Central memory CD8-positive, alpha-beta T cell (primary cell): Measurements from ENCODE around the gene OTOF.

Source experiments
- ATAC-seq: fragments of 150-1000 bp; cut with Tn5 transposase; replicated peaks from 2 replicates; pipeline ENCODE4 v1.10.0; 2022; ENCODE audit warnings: mild to moderate bottlenecking, moderate FRiP score, moderate number of reproducible peaks; ENCODE audit not compliant: poor library complexity, severe bottlenecking; ENCODE audit errors: extremely low read depth
- DNase-seq, 2 donors: peaks; one replicate each; pipeline ENCODE4 v3.0.0; 2021; ENCODE audit warnings: low spot score in 2 of 2
- H3K27ac Mint-ChIP-seq: one replicate; pipeline ENCODE4 v1.8.0; 2022; ENCODE audit warnings: low read depth, mild to moderate bottlenecking, moderate library complexity, mixed read lengths
- H3K27me3 Mint-ChIP-seq: one replicate; pipeline ENCODE4 v1.8.0; 2022; ENCODE audit warnings: mixed read lengths
- H3K36me3 Mint-ChIP-seq: one replicate; pipeline ENCODE4 v1.8.0; 2022; ENCODE audit warnings: mild to moderate bottlenecking, moderate library complexity, mixed read lengths; ENCODE audit not compliant: insufficient read depth
- H3K4me1 Mint-ChIP-seq: one replicate; pipeline ENCODE4 v1.8.0; 2022; ENCODE audit warnings: mixed read lengths
- H3K4me3 Mint-ChIP-seq: one replicate; pipeline ENCODE4 v1.8.0; 2022; ENCODE audit warnings: mild to moderate bottlenecking, moderate library complexity, mixed read lengths
- H3K9me3 Mint-ChIP-seq: one replicate; pipeline ENCODE4 v1.8.0; 2022; ENCODE audit warnings: mixed read lengths

OTOF gene

DNA sequence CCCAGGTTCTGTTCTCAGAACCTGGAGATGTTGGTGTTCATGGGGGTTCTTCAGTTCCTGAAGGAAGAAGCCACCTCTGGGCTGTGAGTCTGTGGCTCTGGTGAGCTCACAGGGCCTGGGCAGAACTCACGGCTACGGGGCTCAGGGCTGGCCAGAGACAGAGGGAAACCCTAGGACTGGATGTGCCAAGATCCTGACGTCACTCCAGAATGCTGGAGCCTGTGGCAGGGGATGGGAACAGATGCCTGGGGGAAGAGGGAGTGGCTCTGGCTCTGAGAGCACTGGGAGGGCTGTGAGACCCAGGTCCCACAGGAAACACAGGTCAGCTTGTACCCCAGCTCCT, at the start of gene OTOF:
Gene OTOF (minus strand): TSS at position 214 of the 343 bp plus-strand sequence.
- H3K36me3 Mint-ChIP-seq: no peaks in the 10 kb centered on the region
- no peaks in the 10 kb centered on the region for H3K27me3 Mint-ChIP-seq
- no peak for ATAC-seq
- peaks cover 7% of the 10 kb centered on the region for H3K4me1 Mint-ChIP-seq
- peak within 1 kb of the TSS; percentile 86 for H3K27ac Mint-ChIP-seq
- H3K4me3 Mint-ChIP-seq: peak within 1 kb of the TSS; percentile 75
- DNase-seq: no peak
- H3K9me3 Mint-ChIP-seq: no peaks in the 10 kb centered on the region

- no peak for DNase-seq
- Mint-ChIP-seq H3K4me3 (no peak overlapping the region), H3K36me3 (no peaks in the 10 kb centered on the region), H3K27ac (no peak overlapping the region), H3K27me3 (peaks cover 21% of the 10 kb centered on the region), H3K4me1 (no peaks in the 10 kb centered on the region), H3K9me3 (no peaks in the 10 kb centered on the region)
- no peak for ATAC-seq
Measured at GRCh38 chr2:26526589-26526988, 48.7 kb upstream of the OTOF start.

- Mint-ChIP-seq H3K9me3 (no peaks in the 10 kb centered on the region), H3K27ac (no peak overlapping the region), H3K27me3 (peaks cover 21% of the 10 kb centered on the region), H3K4me3 (no peak overlapping the region), H3K4me1 (no peaks in the 10 kb centered on the region), H3K36me3 (no peaks in the 10 kb centered on the region)
- no peak for ATAC-seq
- no peak for DNase-seq
Measured at GRCh38 chr2:26526105-26526504, 48.2 kb upstream of the OTOF start.

DNA sequence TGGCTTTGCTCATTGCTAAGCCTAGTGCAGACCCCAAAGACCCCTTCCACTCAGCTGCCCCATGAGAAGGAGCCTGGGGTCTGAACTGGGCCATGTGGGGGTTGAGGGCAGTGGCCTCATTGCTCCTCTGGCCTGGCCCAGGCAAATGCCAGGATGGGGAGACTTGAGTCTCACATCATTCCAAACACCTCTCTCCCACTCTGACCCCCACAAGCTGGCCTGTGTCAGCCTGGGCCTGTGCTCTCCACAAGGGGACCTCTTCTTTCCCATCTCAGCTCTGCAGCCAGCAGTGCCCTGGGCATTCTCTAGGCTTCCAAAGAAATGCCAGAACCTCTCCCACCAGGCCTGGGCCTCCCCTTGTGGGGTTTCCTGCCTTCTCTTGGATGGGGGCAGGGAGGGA, 45.8 kb upstream of the OTOF start:
- no peaks in the 10 kb centered on the region for H3K36me3 Mint-ChIP-seq
- no peaks in the 10 kb centered on the region for H3K4me1 Mint-ChIP-seq
- H3K27ac Mint-ChIP-seq: no peak overlapping the region
- ATAC-seq (no peak), DNase-seq (no peak)
- no peaks in the 10 kb centered on the region for H3K9me3 Mint-ChIP-seq
- peaks cover 9% of the 10 kb centered on the region for H3K27me3 Mint-ChIP-seq
- no peak overlapping the region for H3K4me3 Mint-ChIP-seq

- Mint-ChIP-seq H3K27me3 (peaks cover 19% of the 10 kb centered on the region), H3K4me3 (no peak overlapping the region), H3K4me1 (no peaks in the 10 kb centered on the region), H3K36me3 (peaks cover 1% of the 10 kb centered on the region), H3K27ac (no peak overlapping the region), H3K9me3 (no peaks in the 10 kb centered on the region)
- DNase-seq (no peak), ATAC-seq (no peak)
Measured at GRCh38 chr2:26522751-26523171, 44.8 kb upstream of the OTOF start.

DNA sequence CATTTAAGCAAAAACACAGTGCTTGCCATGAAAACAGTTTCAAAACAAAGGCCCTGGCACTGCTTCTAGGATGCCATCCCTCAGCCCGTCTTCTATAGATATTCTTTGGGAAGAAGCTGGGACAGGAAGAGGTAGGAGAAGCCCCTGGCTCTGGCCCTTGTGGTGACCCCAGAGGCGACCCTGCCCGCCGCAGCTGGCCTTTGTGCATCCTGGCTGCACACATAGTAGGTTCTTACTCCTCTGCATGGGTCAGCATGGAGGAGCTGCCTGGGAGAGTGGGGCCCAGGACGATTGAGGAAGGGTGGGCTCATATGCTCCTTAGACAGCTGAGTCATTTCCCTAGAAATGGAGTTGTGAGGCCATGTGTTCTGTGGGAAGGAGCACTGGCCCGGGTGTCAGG, 44.4 kb upstream of the OTOF start:
- H3K4me1 Mint-ChIP-seq: no peaks in the 10 kb centered on the region
- H3K4me3 Mint-ChIP-seq: no peak overlapping the region
- H3K9me3 Mint-ChIP-seq: no peaks in the 10 kb centered on the region
- H3K27me3 Mint-ChIP-seq: peaks cover 20% of the 10 kb centered on the region
- ATAC-seq: no peak
- peaks cover 1% of the 10 kb centered on the region for H3K36me3 Mint-ChIP-seq
- no peak overlapping the region for H3K27ac Mint-ChIP-seq
- no peak for DNase-seq

DNA sequence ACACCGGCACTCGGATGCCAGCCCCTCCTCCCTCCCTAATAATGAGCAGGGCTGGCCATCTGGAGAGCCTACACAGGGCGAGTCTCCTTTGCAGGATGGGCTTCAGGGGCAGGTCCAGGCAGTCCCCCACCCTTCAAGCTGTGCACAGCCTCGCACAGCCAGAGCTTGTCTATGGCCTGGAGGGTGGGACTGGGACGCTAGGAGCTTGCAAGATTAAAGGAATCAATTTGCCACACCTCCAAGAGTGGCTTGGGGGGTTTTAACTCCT, 43.9 kb upstream of the OTOF start:
- Mint-ChIP-seq H3K36me3 (peaks cover 1% of the 10 kb centered on the region), H3K9me3 (no peaks in the 10 kb centered on the region), H3K4me1 (no peaks in the 10 kb centered on the region), H3K27me3 (peaks cover 20% of the 10 kb centered on the region), H3K27ac (no peak overlapping the region), H3K4me3 (no peak overlapping the region)
- no peak for DNase-seq
- no peak for ATAC-seq

DNA sequence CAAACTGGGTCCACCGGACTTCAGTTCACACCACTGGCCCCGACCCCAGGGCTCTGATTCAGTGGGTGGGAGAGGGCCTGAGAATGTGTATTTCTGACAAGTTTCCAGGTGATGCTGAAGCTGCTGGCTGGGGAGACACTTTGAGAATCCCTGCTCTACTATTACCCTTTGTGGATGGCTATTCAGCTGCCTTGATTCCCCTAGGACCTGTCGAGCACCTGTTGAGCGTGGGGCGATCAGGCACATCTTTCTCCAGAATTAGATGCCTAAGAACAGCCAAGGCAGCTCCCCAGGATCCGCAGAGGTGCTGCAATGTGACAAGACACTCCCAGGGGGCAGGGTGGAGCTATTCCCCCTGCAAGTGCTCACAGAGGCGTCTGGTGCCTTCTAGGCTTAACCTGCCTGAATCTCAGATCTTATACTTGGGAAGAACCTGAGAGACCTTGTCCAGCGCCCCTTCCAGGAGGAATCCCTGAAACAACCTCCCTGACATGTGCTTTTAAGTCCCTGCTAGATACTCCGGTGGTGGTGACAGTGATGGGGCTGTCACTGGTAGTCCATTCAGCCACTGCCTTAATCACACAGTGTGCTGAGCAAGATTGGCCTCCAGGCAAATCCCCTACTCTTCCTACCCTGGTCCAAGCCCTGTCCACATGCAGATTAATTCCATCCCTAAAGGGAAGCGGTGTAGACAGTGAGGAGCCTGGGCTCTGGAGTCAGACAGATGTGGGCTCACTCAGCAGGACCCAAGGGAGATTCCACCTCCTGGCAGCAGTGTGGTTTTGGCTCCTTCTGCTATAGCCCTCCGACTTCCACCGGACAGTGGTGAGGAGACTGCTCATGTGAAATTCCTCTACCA, 43.4 kb upstream of the OTOF start:
- H3K27me3 Mint-ChIP-seq: peaks cover 20% of the 10 kb centered on the region
- no peaks in the 10 kb centered on the region for H3K4me1 Mint-ChIP-seq
- DNase-seq (no peak), ATAC-seq (no peak)
- H3K27ac Mint-ChIP-seq: no peak overlapping the region
- no peaks in the 10 kb centered on the region for H3K9me3 Mint-ChIP-seq
- H3K36me3 Mint-ChIP-seq: peaks cover 1% of the 10 kb centered on the region
- no peak overlapping the region for H3K4me3 Mint-ChIP-seq

DNA sequence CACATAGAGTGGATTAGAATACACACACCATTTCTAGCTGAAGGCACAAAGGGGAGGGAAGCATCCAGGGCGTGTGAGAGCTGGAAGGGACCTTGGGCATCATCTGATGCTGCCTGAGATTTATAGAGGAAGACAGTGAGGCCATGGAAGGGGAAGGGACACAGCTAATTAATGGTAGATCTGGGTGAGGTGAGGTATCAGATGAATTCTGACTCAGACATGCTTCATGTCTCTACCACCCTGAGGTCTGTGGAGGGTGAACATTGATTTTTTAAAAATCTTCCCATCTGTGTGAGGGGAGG, 42.2 kb upstream of the OTOF start:
- Mint-ChIP-seq H3K4me3 (no peak overlapping the region), H3K9me3 (no peaks in the 10 kb centered on the region), H3K4me1 (no peaks in the 10 kb centered on the region), H3K27ac (no peak overlapping the region), H3K27me3 (peaks cover 20% of the 10 kb centered on the region), H3K36me3 (peaks cover 1% of the 10 kb centered on the region)
- ATAC-seq (no peak), DNase-seq (no peak)

GRCh38 chr2:26519396-26520147, 41.6 kb upstream of the OTOF start:
- no peak for ATAC-seq
- no peak for DNase-seq
- no peaks in the 10 kb centered on the region for H3K9me3 Mint-ChIP-seq
- no peaks in the 10 kb centered on the region for H3K4me1 Mint-ChIP-seq
- no peak overlapping the region for H3K4me3 Mint-ChIP-seq
- H3K36me3 Mint-ChIP-seq: peaks cover 1% of the 10 kb centered on the region
- peaks cover 20% of the 10 kb centered on the region for H3K27me3 Mint-ChIP-seq
- H3K27ac Mint-ChIP-seq: no peak overlapping the region

DNA sequence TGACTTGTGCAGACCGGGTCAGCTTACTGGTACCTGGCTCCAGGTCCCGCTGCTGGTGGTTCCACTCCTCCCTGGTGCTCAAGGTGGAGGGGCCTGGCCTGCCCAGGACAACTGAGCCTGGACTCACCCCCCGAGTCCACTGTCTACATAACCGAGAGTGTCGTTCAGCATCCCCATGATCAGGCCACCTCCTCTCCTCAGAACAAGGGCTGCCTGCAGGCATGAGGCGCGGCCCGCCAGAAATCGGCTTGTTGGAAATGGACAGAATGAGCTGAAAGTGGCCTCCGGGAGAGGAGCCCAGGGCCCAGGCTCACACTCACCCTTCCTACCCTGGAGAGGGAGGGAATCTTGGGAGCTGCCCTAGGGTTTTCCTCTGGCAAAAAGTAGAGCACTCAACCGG, 38.9 kb upstream of the OTOF start:
- Mint-ChIP-seq H3K27me3 (peaks cover 34% of the 10 kb centered on the region), H3K4me3 (no peak overlapping the region), H3K9me3 (no peaks in the 10 kb centered on the region), H3K36me3 (peaks cover 1% of the 10 kb centered on the region), H3K4me1 (no peaks in the 10 kb centered on the region), H3K27ac (no peak overlapping the region)
- ATAC-seq (no peak), DNase-seq (no peak)

DNA sequence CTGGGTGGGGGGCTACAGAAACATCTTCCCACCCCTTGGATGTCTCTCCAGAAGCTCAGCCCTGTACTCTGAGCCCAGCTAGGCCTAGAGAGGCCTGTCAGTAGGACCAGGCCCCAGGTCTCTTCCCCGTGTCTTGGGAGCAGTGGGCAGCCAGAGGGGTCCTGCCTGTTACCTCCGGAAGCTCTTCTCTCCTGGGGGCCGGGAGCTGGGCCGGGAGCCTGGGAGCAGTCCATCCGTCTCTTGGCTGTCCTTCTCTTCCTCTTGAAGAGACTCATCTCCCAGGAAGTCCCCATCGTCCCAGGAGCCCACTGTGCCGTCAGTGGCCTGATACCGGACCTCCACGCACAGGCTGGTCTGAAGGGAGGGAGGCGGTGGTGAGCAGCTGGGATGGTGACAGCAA, 38.3 kb upstream of the OTOF start:
- Mint-ChIP-seq H3K4me3 (no peak overlapping the region), H3K27ac (no peak overlapping the region), H3K36me3 (peaks cover 1% of the 10 kb centered on the region), H3K27me3 (peaks cover 38% of the 10 kb centered on the region), H3K4me1 (no peaks in the 10 kb centered on the region), H3K9me3 (no peaks in the 10 kb centered on the region)
- ATAC-seq (no peak), DNase-seq (no peak)

- H3K9me3 Mint-ChIP-seq: no peaks in the 10 kb centered on the region
- H3K36me3 Mint-ChIP-seq: peaks cover 1% of the 10 kb centered on the region
- peaks cover 43% of the 10 kb centered on the region for H3K27me3 Mint-ChIP-seq
- no peak overlapping the region for H3K27ac Mint-ChIP-seq
- DNase-seq (no peak), ATAC-seq (no peak)
- no peaks in the 10 kb centered on the region for H3K4me1 Mint-ChIP-seq
- H3K4me3 Mint-ChIP-seq: no peak overlapping the region
Measured at GRCh38 chr2:26515771-26516170, 37.8 kb upstream of the OTOF start.
